Fibroblast of lung (primary cell): ENCODE data around the gene SVBP.

Source experiments
- EZH2 ChIP-seq: IDR thresholded peaks from 2 replicates; pipeline ENCODE4 v1.5.1; 2012; ENCODE audit warnings: low read length, control low read depth, mild to moderate bottlenecking; ENCODE audit errors: missing control alignments
- TF ChIP-seq, protein P1 (sequence below), 2 donors: IDR thresholded peaks in 1 of 2; conservative IDR thresholded peaks in 1 of 2; 1 replicate in 1 of 2; 2 replicates in 1 of 2; pipeline ENCODE4 v1.5.1; 2011 to 2012; ENCODE audit warnings: low read length in 2 of 2, control low read depth in 1 of 2, inconsistent platforms in 1 of 2, low read depth in 1 of 2, mild to moderate bottlenecking in 1 of 2

DNA sequence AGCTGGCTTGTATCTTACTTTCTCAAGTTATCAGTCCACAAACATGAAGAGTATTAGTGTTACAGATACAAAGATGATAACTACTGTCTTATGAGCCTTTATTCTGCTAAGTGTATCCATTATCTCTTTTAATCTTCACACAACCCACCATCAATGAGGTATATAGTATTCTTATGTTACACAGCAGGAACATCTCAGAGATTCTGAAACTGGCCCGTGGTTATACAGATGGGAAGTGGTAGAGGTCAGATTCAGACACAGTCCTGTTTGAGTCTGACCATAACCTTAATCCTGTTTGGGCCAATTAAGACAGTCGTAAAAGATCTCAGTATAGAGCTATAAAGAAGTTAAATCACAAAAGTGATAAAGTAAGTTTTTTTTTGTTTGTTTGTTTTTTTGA, 37.5 kb downstream of the SVBP start:
- TF ChIP-seq, protein P1, sequence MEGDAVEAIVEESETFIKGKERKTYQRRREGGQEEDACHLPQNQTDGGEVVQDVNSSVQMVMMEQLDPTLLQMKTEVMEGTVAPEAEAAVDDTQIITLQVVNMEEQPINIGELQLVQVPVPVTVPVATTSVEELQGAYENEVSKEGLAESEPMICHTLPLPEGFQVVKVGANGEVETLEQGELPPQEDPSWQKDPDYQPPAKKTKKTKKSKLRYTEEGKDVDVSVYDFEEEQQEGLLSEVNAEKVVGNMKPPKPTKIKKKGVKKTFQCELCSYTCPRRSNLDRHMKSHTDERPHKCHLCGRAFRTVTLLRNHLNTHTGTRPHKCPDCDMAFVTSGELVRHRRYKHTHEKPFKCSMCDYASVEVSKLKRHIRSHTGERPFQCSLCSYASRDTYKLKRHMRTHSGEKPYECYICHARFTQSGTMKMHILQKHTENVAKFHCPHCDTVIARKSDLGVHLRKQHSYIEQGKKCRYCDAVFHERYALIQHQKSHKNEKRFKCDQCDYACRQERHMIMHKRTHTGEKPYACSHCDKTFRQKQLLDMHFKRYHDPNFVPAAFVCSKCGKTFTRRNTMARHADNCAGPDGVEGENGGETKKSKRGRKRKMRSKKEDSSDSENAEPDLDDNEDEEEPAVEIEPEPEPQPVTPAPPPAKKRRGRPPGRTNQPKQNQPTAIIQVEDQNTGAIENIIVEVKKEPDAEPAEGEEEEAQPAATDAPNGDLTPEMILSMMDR (conservative IDR thresholded peaks at IDR 0.05 in 1 of 2, IDR thresholded peaks at IDR 0.05 in 1 of 2; ENCODE audit: low read depth in 1 of 2, low read length in 2 of 2), result no peak
- no peak for TF ChIP-seq EZH2
